Endothelial cell of umbilical vein (primary cell): Measurements from ENCODE around the gene AKAIN1. TPM values are rescaled to one million over a fixed set of nuclear protein-coding genes. Genes with fewer than 3 reads are reported as not detected.

Experiments used
- BruUV-seq: library from RNA; stranded (reverse); fragments of 400-500 nt; replicated peaks from 2 replicates; lab custom pipeline; 2021; lab: Mats Ljungman, UMichigan
- CTCF ChIA-PET: fragments of 300-600, 350-600 bp; sonication (Branson Sonifier 250); formaldehyde crosslinking; loops from one replicate; lab custom pipeline; 2021; ENCODE audit warnings: antibody characterized with exemption, inconsistent platforms; lab: Charles Lee
- POLR2A ChIA-PET: fragments of 300-600, 350-600 bp; sonication (Branson Sonifier 250); formaldehyde crosslinking; loops from one replicate; lab custom pipeline; 2021; ENCODE audit warnings: antibody characterized with exemption, inconsistent platforms; lab: Charles Lee
- DNase-seq: peaks from one replicate; pipeline ENCODE4 v3.0.0-alpha.2; 2011; ENCODE audit warnings: low read depth, low spot score
- FAIRE-seq: peaks from 2 replicates; lab custom pipeline; 2011; peaks lifted over from hg19 to GRCh38; lab: Jason Lieb, UNC
- H2AFZ ChIP-seq: 2 replicates; pipeline ENCODE4 v1.6.0; 2012; ENCODE audit warnings: low read depth, low read length, control low read depth, inconsistent platforms
- H3K27ac ChIP-seq: 2 replicates; pipeline ENCODE4 v1.5.1; 2011; ENCODE audit warnings: low read depth, mild to moderate bottlenecking, control low read depth, low read length, moderate library complexity; ENCODE audit not compliant: insufficient read depth
- H3K27me3 ChIP-seq, 2 experiments: 2 replicates each; pipeline versions ENCODE4 v1.6.0 to v1.6.1; 2011; ENCODE audit warnings: low read length in 2 of 2, mixed read lengths in 1 of 2; ENCODE audit not compliant: control insufficient read depth in 2 of 2, insufficient read depth in 2 of 2
- H3K36me3 ChIP-seq, 2 experiments: 2 replicates in 1 of 2; 3 replicates in 1 of 2; pipeline ENCODE4 v1.5.1; 2011; ENCODE audit warnings: low read length in 2 of 2, mild to moderate bottlenecking in 1 of 2, moderate library complexity in 1 of 2; ENCODE audit not compliant: control insufficient read depth in 2 of 2, insufficient read depth in 2 of 2; ENCODE audit errors: extremely low read depth in 1 of 2
- H3K4me1 ChIP-seq: 3 replicates; pipeline ENCODE4 v1.5.1; 2011; ENCODE audit warnings: mild to moderate bottlenecking, low read length; ENCODE audit not compliant: control insufficient read depth, insufficient read depth; ENCODE audit errors: extremely low read depth
- H3K4me2 ChIP-seq: 2 replicates; pipeline ENCODE4 v1.6.1; 2011; ENCODE audit warnings: low read length, control low read depth, mixed read lengths; ENCODE audit not compliant: insufficient read depth
- H3K4me3 ChIP-seq, 3 experiments: fragments of 200-600 bp in 1 of 3; sonication (generic), shearing (Covaris generic) in 1 of 3; replicated peaks in 1 of 3; 2 replicates each; pipeline ENCODE4 v1.5.1; 2011 to 2016; ENCODE audit warnings: control low read depth in 3 of 3, low read length in 3 of 3, mild to moderate bottlenecking in 2 of 3, inconsistent platforms in 1 of 3, low read depth in 1 of 3, moderate library complexity in 1 of 3; ENCODE audit not compliant: insufficient read depth in 1 of 3
- H3K79me2 ChIP-seq: 2 replicates; pipeline ENCODE4 v1.6.0; 2012; ENCODE audit warnings: low read length, inconsistent platforms; ENCODE audit not compliant: control insufficient read depth, insufficient read depth
- H3K9ac ChIP-seq: replicated peaks from 2 replicates; pipeline ENCODE3; 2011; ENCODE audit warnings: low read length, control low read depth; ENCODE audit not compliant: insufficient read depth; ENCODE audit errors: extremely low read depth
- H3K9me1 ChIP-seq: replicated peaks from 3 replicates; pipeline ENCODE4 v1.6.0; 2011; ENCODE audit warnings: mild to moderate bottlenecking, low read length; ENCODE audit not compliant: control insufficient read depth, insufficient read depth; ENCODE audit errors: extremely low read depth
- H3K9me3 ChIP-seq: replicated peaks from 2 replicates; pipeline ENCODE4 v1.5.1; 2012; ENCODE audit warnings: low read length, inconsistent platforms; ENCODE audit not compliant: control insufficient read depth, insufficient read depth
- H4K20me1 ChIP-seq: replicated peaks from 2 replicates; pipeline ENCODE3; 2011; ENCODE audit warnings: mild to moderate bottlenecking, low read length; ENCODE audit not compliant: control insufficient read depth, insufficient read depth; ENCODE audit errors: extremely low read depth
- EZH2 ChIP-seq: IDR thresholded peaks from 2 replicates; pipeline ENCODE4 v1.6.1; 2012; ENCODE audit warnings: borderline replicate concordance, low read depth, mild to moderate bottlenecking, moderate library complexity, low read length, inconsistent platforms; ENCODE audit not compliant: severe bottlenecking
- FOS ChIP-seq: IDR thresholded peaks from 2 replicates; pipeline ENCODE4 v1.6.1; 2011; ENCODE audit warnings: mild to moderate bottlenecking, low read length, moderate library complexity, borderline replicate concordance; ENCODE audit not compliant: insufficient read depth
- GATA2 ChIP-seq: IDR thresholded peaks from 2 replicates; pipeline ENCODE4 v1.7.0; 2011; ENCODE audit warnings: low read depth, mild to moderate bottlenecking, moderate library complexity, mixed read lengths, low read length; ENCODE audit not compliant: insufficient read length, insufficient read depth
- JUN ChIP-seq: IDR thresholded peaks from 2 replicates; pipeline ENCODE4 v1.6.1; 2011; ENCODE audit warnings: borderline replicate concordance, low read depth; ENCODE audit not compliant: insufficient read length, insufficient read depth
- MYC ChIP-seq: IDR thresholded peaks from one replicate; pipeline ENCODE4 v1.6.1; 2011; ENCODE audit warnings: mild to moderate bottlenecking, low read depth, low read length
- POLR2A ChIP-seq: IDR thresholded peaks from 2 replicates; pipeline ENCODE4 v1.6.1; 2012; ENCODE audit warnings: low read depth, mild to moderate bottlenecking, control low read depth, low read length
- POLR2AphosphoS5 ChIP-seq: IDR thresholded peaks from 2 replicates; pipeline ENCODE4 v1.6.1; 2012; ENCODE audit warnings: low read depth, mild to moderate bottlenecking, control low read depth, low read length, moderate library complexity; ENCODE audit not compliant: insufficient read depth
- dilution Hi-C: fragments of 300-500 bp; cut with MboI; formaldehyde crosslinking; loops from one replicate; pipeline ENCODE4 v1.15.0; 2019; ENCODE audit warnings: low sequenced_read_pairs; ENCODE audit not compliant: extremely low pct_ligation_motif_present
- intact Hi-C: fragments of 100-400 bp; cut with micrococcal nuclease; formaldehyde crosslinking; loops from one replicate; pipeline ENCODE4 v1.10.0; 2022
- polyA plus RNA-seq, 4 experiments: library from polyadenylated mRNA; depleted of rRNA in 3 of 4; stranded (reverse) in 3 of 4; unstranded in 1 of 4; fragments of >200 nt; gene quantifications; 2 replicates each; pipeline versions ENCODE4 v1.2.1 to v1.2.3, GENCODE V29; 2011 to 2012; ENCODE audit warnings: missing spikeins in 1 of 4
- total RNA-seq: library from RNA; stranded (reverse); gene quantifications from 2 replicates; pipeline ENCODE4 v1.2.3, GENCODE V29; 2021
- TF ChIP-seq, protein P1 (sequence below), 2 donors: IDR thresholded peaks; 1 replicate in 1 of 2; 2 replicates in 1 of 2; pipeline ENCODE4 v1.5.1; 2011; ENCODE audit warnings: low read length in 2 of 2, mild to moderate bottlenecking in 2 of 2, moderate library complexity in 2 of 2, control low read depth in 1 of 2, inconsistent platforms in 1 of 2, low read depth in 1 of 2; ENCODE audit not compliant: insufficient read depth in 1 of 2; ENCODE audit errors: extremely low read depth in 1 of 2
- TF ChIP-seq, protein P2 (sequence below): IDR thresholded peaks from 2 replicates; pipeline ENCODE4 v1.6.1; 2011; ENCODE audit not compliant: insufficient read depth, insufficient read length

The AKAIN1 gene
- total and polyA plus RNA-seq, 2 donors (not counting 3 experiments of a cell fraction or from before 2014, with no cell fraction given): not detected

DNA sequence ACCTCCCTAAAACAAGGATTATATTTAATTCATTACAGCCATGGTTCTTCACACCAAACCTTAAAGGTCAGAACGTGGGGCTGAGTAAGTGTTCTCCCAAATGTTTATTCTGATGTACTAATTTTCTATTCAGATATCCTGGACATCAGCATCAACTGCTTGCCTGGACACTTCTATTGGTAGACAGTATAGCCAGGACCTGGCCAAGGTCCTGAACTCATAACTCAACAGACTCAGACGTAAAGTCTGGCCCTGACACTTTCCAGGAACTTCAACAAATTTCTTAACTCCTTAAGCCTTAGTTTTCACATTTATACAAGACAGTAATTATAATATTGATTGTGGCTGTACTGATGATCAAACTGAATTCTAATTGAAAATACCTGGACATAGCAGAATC is 89.1 kb downstream of the AKAIN1 start:
- no peaks in the 10 kb centered on the region for H4K20me1 ChIP-seq
- dilution Hi-C loops (no loop called here), intact Hi-C loops (no loop called here)
- no peak overlapping the region for H2AFZ ChIP-seq
- no peaks in the 10 kb centered on the region for H3K9me3 ChIP-seq
- TF ChIP-seq EZH2: no peak
- TF ChIP-seq POLR2A: no peak
- no peak for TF ChIP-seq MYC
- no peak for TF ChIP-seq JUN
- no peak for TF ChIP-seq POLR2AphosphoS5
- TF ChIP-seq, protein P1, sequence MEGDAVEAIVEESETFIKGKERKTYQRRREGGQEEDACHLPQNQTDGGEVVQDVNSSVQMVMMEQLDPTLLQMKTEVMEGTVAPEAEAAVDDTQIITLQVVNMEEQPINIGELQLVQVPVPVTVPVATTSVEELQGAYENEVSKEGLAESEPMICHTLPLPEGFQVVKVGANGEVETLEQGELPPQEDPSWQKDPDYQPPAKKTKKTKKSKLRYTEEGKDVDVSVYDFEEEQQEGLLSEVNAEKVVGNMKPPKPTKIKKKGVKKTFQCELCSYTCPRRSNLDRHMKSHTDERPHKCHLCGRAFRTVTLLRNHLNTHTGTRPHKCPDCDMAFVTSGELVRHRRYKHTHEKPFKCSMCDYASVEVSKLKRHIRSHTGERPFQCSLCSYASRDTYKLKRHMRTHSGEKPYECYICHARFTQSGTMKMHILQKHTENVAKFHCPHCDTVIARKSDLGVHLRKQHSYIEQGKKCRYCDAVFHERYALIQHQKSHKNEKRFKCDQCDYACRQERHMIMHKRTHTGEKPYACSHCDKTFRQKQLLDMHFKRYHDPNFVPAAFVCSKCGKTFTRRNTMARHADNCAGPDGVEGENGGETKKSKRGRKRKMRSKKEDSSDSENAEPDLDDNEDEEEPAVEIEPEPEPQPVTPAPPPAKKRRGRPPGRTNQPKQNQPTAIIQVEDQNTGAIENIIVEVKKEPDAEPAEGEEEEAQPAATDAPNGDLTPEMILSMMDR (IDR thresholded peaks at IDR 0.05; ENCODE audit: extremely low read depth in 1 of 2, insufficient read depth in 1 of 2, low read depth in 1 of 2, low read length in 2 of 2): no peak
- TF ChIP-seq, protein P2, sequence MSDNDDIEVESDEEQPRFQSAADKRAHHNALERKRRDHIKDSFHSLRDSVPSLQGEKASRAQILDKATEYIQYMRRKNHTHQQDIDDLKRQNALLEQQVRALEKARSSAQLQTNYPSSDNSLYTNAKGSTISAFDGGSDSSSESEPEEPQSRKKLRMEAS: no peak
- no peak for TF ChIP-seq GATA2
- no peak for TF ChIP-seq FOS
- no peaks in the 10 kb centered on the region for H3K36me3 ChIP-seq
- H3K4me1 ChIP-seq: no peaks in the 10 kb centered on the region
- BruUV-seq: no TSS peak
- H3K79me2 ChIP-seq: no peaks in the 10 kb centered on the region
- DNase-seq: no peak
- H3K9me1 ChIP-seq: no peaks in the 10 kb centered on the region
- H3K4me3 ChIP-seq: no peak overlapping the region
- FAIRE-seq: no peak
- CTCF ChIA-PET: no interaction called here
- H3K4me2 ChIP-seq: no peak overlapping the region
- no peaks in the 10 kb centered on the region for H3K27me3 ChIP-seq
- H3K27ac ChIP-seq: no peak overlapping the region
- H3K9ac ChIP-seq: no peak overlapping the region
- POLR2A ChIA-PET: no interaction called here
